Bronchial epithelial cell (primary cell): Measurements from ENCODE around the gene ZNF516. TPM values are rescaled to one million over a fixed set of nuclear protein-coding genes. Genes with fewer than 3 reads are reported as not detected.
A peak's percentile ranks its signal among the peaks of the same experiment; 100 is the strongest.

Source experiments
- DNase-seq: peaks from one replicate; pipeline ENCODE4 v3.0.0-alpha.2; 2010; ENCODE audit warnings: low read depth
- FAIRE-seq: peaks from 2 replicates; lab custom pipeline; 2011; peaks lifted over from hg19 to GRCh38; lab: Jason Lieb, UNC
- H3K27me3 ChIP-seq: 2 replicates; pipeline ENCODE4 v1.5.1; 2011; ENCODE audit warnings: low read length; ENCODE audit not compliant: control insufficient read depth, insufficient read depth
- H3K36me3 ChIP-seq: 2 replicates; pipeline ENCODE4 v1.5.1; 2011; ENCODE audit warnings: low read length; ENCODE audit not compliant: control insufficient read depth, insufficient read depth
- H3K4me3 ChIP-seq: 2 replicates; pipeline ENCODE4 v1.5.1; 2011; ENCODE audit warnings: mild to moderate bottlenecking, low read depth, low read length, control low read depth
- total RNA-seq: library from RNA; depleted of rRNA; stranded (reverse); fragments of >200 nt; gene quantifications from 2 replicates; pipeline ENCODE4 v1.2.1, GENCODE V29; 2014
- TF ChIP-seq, protein P1 (sequence below): IDR thresholded peaks from 2 replicates; pipeline ENCODE4 v1.5.1; 2011; ENCODE audit warnings: mild to moderate bottlenecking, moderate library complexity, low read length, control low read depth, inconsistent platforms; ENCODE audit not compliant: insufficient read depth, severe bottlenecking

The ZNF516 gene
- total RNA-seq, 1 donor from 2014 or later, result 16.6 TPM

DNA sequence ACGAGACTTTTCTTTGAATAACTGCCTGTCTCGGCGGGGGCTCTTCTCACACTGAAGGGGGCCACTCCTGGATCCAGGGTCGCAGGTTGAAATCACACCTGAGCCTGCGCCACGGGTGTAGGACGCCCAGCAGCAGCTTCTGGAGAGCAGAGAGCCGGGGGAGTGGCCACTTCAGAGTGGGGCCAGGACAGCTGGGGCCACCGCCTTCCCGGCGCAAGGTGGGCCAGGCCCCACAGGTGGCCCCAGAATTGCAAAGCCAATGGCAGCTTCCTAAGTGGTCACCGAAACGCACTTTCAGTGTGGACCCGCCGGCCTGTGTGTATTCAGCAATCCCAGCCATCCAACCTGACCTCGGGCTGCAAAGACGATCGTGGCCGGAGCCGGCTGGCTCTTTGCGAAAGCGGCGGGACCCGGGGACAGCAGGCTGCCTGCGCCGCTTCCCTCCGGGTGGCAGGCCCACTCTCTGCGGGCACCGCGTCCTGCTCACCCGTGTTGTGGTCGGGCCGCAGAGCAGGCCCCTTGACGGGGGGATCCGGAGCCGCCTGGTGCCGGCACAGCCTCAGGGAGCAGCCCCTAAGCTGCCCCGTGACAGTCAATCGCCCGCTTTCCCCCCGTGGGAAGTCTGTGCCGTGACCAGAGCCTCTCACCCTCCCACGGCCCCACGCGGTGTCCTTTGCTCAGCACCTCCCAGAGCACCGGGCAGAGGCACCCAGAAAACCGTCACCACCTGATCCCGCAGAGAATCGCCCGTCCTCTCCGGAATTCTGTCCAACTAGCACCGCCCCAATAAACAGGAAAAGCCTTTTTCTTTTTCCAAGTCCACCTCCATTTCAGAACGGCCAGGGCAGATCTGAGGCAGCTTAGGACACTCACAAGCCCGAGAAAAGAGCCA lies 144.7 kb downstream of the ZNF516 start:
- DNase-seq, result no peak
- no peak for FAIRE-seq
- no peak overlapping the region for H3K4me3 ChIP-seq
- no peaks in the 10 kb centered on the region for H3K27me3 ChIP-seq
- no peaks in the 10 kb centered on the region for H3K36me3 ChIP-seq
- TF ChIP-seq, protein P1, sequence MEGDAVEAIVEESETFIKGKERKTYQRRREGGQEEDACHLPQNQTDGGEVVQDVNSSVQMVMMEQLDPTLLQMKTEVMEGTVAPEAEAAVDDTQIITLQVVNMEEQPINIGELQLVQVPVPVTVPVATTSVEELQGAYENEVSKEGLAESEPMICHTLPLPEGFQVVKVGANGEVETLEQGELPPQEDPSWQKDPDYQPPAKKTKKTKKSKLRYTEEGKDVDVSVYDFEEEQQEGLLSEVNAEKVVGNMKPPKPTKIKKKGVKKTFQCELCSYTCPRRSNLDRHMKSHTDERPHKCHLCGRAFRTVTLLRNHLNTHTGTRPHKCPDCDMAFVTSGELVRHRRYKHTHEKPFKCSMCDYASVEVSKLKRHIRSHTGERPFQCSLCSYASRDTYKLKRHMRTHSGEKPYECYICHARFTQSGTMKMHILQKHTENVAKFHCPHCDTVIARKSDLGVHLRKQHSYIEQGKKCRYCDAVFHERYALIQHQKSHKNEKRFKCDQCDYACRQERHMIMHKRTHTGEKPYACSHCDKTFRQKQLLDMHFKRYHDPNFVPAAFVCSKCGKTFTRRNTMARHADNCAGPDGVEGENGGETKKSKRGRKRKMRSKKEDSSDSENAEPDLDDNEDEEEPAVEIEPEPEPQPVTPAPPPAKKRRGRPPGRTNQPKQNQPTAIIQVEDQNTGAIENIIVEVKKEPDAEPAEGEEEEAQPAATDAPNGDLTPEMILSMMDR, result no peak

DNA sequence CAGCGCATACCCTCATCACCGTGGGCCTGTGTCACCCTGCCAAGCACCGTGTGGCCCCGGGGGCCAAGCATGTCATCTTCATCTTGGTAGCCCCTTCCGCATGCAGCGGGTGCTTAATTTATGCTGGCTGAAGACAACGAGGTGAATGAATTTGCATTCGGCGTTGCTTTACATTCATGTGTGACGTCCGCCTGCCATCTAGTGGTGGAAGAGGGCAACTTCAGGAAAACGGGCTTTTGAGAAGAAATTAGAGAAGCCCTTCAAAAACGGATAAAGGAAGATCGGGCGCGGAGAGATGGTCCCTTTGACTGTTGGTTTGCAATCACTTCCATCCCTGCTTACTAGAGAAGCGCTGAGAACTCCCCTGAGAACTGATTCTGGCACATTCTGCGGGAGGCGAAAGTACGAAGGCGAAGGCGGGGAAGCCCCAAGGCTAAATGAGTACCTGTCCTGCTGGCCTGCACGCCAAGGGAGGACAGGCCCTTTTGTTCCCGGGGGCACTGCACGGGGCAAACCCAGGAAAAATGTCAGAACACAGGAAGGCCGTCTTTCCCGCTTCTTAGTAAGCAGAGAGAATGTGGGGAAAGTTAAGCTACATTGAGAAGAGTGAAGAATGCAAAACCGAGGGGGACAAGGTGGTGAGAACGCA lies 145.9 kb downstream of the ZNF516 start:
- peak; percentile 64 for DNase-seq
- Histone ChIP-seq H3K27me3 (no peaks in the 10 kb centered on the region), H3K36me3 (no peaks in the 10 kb centered on the region), H3K4me3 (no peak overlapping the region)
- TF ChIP-seq, protein P1, result peak; percentile 87
- FAIRE-seq, result no peak

DNA sequence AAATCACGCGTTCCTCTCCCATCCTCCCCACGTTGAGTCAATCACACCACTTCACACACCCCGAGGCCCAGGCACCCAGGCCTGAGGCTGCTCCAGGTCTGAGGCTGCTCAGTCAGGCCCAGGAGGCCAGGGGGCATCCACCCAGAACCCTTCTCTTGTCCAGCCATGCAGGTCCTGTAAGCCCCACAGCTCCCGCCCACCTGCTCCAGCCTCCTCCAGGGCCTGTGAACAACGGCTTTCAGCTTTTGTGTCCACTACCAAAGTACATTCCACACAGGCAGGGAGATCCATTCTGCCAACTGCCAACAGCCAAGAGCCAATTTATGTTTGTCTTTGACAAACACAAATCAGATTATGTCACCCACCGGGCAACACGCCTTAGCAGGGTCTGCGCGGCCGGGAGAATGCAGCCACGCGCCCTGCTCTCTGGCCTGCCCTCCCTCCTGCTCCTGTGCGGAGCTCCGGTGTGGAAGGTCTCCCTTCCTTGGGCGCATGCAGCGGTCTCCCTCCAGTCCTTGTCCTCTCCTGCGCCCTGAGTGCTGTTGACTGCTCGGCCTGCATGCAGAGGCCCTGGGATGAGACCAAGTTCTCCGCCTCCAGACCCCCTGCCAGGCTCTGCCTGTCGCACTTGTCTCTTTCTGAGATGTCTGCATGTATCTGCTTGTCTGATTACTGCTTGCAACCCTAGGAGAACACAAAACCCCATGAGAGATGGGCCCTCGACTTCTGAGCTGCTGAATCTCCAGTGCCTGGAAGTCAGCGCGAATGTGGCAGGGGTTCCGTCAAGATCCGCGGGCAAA lies 146.6 kb downstream of the ZNF516 start:
- Histone ChIP-seq H3K4me3 (no peak overlapping the region), H3K27me3 (no peaks in the 10 kb centered on the region), H3K36me3 (no peaks in the 10 kb centered on the region)
- FAIRE-seq (no peak), DNase-seq (peak; percentile 10)
- TF ChIP-seq, protein P1, result no peak

DNA sequence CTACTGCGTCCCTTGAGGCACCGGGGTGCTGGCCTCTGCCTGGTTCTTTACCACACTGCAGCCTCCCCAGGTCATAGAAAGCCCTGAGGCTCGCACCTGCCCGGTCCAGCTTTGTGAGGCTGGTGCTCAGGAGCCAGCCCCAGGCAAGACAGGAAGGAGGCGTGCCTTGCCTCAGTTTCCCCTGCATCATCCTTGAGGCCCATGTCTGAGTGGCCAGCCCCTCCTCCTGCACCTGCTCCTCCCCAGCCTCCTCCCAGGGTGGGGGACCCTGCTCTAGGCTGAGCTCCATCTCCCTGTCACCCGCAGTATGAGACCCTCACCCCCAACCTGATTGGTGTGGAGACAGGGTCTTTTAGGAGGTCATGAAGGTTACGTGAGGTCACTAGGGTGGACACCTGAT lies 147.7 kb downstream of the ZNF516 start:
- FAIRE-seq, result no peak
- TF ChIP-seq, protein P1, result no peak
- no peak for DNase-seq

DNA sequence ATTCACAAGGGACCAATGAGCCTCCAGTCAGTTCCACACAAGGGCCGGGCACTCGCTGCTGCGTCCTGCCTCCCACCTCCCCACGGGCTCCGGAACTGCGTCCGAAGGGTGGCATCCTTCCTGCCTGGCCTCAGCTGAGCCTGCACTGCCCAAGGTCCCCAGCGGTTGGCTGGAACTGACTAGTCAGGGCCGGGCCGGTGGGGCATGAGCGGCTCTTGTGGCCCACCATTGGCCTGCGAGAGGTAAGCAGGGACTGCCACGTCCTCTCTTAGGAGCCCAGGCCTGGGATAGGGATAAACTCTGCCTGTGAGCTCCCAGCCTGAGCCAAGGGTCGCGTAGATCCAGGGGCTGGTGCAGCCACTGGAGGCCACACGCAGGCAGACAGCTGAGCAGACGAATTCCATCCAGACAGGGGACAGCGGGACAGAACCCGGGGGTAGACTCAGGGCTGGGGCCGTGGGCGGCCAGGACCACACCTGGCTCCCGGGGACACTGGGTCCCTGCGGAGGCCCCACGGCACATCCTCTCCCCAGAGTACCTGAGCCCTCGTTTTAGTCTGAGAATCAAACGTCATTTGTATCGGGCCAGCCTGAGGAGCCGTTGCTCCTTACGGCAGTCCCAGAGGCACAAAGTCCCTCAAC lies 148.4 kb downstream of the ZNF516 start:
- H3K4me3 ChIP-seq, result no peak overlapping the region
- H3K36me3 ChIP-seq, result no peaks in the 10 kb centered on the region
- FAIRE-seq (no peak), DNase-seq (no peak)
- TF ChIP-seq, protein P1, result no peak
- H3K27me3 ChIP-seq, result no peaks in the 10 kb centered on the region

More for the DNA sequence above, 147.7 kb downstream of the ZNF516 start:
- no peaks in the 10 kb centered on the region for H3K36me3 ChIP-seq
- no peak overlapping the region for H3K4me3 ChIP-seq
- H3K27me3 ChIP-seq, result no peaks in the 10 kb centered on the region
